MV-4-11 (cell line): ENCODE data around the gene DNAJC10.
A peak's percentile ranks its signal among the peaks of the same experiment; 100 is the strongest.
"Not testable (repeated sequence)": the region's sequence is repeated elsewhere in the genome, so short reads cannot be mapped to it uniquely, and the experiment has no call there.

Experiments
- DNase-seq: peaks from one replicate; lab custom pipeline; 2025; lab: John Stamatoyannopoulos, UW

Gene DNAJC10, protein sequence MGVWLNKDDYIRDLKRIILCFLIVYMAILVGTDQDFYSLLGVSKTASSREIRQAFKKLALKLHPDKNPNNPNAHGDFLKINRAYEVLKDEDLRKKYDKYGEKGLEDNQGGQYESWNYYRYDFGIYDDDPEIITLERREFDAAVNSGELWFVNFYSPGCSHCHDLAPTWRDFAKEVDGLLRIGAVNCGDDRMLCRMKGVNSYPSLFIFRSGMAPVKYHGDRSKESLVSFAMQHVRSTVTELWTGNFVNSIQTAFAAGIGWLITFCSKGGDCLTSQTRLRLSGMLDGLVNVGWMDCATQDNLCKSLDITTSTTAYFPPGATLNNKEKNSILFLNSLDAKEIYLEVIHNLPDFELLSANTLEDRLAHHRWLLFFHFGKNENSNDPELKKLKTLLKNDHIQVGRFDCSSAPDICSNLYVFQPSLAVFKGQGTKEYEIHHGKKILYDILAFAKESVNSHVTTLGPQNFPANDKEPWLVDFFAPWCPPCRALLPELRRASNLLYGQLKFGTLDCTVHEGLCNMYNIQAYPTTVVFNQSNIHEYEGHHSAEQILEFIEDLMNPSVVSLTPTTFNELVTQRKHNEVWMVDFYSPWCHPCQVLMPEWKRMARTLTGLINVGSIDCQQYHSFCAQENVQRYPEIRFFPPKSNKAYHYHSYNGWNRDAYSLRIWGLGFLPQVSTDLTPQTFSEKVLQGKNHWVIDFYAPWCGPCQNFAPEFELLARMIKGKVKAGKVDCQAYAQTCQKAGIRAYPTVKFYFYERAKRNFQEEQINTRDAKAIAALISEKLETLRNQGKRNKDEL

DNA sequence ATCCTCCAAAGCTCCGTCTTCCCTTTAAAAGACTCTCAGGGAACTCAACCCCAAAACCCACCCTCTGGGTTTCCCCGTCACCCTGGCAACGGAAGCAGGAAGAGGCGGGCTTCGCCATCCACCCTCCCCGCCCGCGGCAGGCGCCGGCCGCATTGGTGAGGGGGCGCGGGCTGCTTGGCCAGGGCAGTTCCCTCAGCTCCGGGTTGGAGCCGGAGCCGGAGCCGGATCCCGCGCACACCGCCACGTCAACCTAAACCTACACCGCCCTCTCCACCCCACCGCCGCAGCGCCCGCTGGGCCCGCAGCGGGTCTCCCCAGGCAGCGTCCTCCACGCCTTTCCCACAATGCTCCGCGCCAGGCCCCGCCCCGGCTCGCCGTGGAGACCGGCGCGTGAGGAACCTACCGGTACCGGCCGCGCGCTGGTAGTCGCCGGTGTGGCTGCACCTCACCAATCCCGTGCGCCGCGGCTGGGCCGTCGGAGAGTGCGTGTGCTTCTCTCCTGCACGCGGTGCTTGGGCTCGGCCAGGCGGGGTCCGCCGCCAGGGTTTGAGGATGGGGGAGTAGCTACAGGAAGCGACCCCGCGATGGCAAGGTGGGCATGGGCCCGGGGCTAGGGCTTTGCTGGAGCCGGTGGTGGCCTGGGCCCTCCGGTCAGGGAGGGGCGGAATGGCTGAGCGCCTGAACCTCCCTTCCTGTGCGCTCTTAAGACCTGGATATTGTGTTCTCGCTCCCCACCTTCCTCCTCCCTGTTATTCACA lies at the start of gene DNAJC10:
DNAJC10 (plus strand) TSS at position 366 of the 758 bp plus-strand sequence. CDS start 1,830 bp downstream, outside the sequence.
- DNase-seq = peak; percentile 92

DNA sequence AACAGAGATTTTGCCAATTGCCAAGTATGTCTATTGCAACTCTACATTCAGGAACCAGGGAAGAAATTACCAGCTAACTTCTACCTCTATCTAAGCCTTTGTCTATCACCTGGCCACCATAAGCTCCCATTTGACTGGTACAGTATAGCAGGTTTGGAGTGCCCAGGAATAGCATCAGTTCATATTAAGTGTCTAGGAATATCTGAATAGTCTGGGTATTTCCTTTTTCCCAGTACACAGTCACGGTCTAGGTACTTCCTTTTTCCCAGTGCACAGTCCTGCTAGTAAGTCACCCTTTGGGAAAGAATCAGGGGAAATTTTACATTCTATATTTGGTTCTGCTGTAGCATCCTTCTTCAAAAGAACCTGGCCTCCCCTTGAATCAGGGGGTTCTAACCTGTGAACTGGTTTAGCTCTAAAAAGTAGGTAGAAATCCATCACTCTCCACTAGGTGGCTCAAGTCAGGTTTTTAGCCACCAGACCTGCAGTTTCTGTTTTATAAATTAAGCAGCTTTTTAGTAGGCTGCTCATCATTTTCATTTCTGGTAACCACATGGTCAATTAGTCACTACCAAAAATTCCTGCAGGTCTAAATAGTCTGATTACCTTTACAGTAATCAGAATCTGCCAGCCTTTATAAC lies 49.3 kb upstream of the DNAJC10 start:
- DNase-seq = peak; percentile 30

- no peak for DNase-seq
Observed at GRCh38 chr2:182667315-182667695, 48.8 kb upstream of the DNAJC10 start.

DNA sequence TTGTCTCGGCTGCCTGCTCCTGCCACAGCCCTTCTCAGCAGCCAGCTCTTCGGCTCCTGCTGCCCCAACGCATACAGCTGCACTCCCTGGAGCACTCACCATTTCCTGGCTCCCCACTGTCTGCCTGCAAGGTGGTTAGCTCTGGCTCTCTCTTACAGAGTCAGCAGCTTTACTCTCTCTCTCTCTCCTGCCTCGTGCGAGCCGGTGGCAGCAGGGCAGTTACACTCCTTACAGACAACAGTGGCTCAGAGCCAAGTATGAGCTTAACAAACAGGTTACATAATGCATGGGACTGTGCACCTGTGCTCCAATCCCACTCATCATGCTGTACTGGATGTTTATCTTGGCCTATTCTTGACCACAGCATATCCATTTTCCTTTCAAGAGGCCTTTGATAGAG lies 47.4 kb upstream of the DNAJC10 start:
- DNase-seq = no peak

- DNase-seq = no peak
Observed at GRCh38 chr2:182672466-182673165, 43.4 kb upstream of the DNAJC10 start.

- DNase-seq = no peak
Observed at GRCh38 chr2:182680837-182681236, 35.2 kb upstream of the DNAJC10 start.

- DNase-seq = peak; percentile 79
Observed at GRCh38 chr2:182682210-182682609, 33.8 kb upstream of the DNAJC10 start.

- DNase-seq = no peak
Observed at GRCh38 chr2:182685559-182685958, 30.5 kb upstream of the DNAJC10 start.

- DNase-seq = not testable (repeated sequence)
Observed at GRCh38 chr2:182686763-182687162, 29.3 kb upstream of the DNAJC10 start.

GRCh38 chr2:182694189-182694588 lies 21.9 kb upstream of the DNAJC10 start:
- DNase-seq = no peak

- no peak for DNase-seq
Observed at GRCh38 chr2:182695776-182696175, 20.3 kb upstream of the DNAJC10 start.

DNA sequence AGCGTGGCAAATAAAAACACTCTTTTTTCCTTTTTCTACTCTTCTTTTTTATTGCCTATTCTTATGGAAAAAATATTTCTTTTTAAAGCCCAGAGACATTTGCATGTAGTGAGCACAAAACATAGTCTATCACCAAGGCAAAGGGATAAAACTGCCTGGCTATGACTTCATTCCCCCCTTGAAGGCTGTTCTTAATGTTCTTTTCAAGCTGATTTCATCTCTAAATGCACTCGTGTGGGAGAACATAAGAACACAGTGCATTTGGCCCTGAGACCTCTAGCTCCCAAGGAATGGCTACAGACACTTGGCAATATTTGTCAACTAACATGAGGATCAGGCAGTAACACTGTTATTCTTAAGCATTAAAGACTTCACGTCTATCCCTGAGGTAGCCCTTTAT lies 17.4 kb upstream of the DNAJC10 start:
- DNase-seq = no peak

DNA sequence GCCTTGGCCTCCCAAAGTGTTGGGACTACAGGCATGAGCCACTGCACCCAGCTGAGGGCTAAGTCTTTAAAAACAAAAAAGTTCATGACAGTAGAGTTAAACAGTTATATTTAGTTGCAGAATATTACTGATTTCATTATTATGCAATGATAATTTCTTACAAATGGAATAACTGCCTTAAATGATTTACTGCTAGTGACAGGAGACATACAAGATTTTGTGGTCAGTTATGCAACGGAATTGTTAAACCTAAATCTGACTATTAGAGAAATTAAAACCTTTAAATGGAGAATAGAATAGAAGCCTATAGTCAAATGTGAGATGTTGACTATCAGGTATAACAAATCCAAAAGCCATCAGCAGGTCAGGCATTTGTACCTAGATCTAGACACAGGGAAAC lies 10.3 kb upstream of the DNAJC10 start:
- no peak for DNase-seq

DNA sequence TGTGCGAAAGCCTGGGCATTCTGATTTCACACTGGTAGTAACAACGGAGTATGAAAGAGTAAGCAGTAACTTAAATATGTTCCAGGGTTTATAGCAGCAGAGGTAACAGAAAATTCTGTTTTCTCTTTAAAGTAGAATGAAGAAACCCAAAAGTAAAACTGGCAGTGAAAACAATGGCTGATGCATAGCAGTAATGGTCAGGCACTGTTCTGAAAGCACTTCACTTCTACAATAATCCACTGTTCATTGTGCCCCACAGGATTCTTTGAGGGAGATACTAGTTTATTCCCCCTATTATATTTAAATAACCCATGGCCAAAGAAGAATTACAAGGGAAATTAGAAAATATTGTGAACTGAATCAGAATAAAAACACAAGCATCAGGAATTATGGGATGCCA lies 9.3 kb upstream of the DNAJC10 start:
- no peak for DNase-seq

DNA sequence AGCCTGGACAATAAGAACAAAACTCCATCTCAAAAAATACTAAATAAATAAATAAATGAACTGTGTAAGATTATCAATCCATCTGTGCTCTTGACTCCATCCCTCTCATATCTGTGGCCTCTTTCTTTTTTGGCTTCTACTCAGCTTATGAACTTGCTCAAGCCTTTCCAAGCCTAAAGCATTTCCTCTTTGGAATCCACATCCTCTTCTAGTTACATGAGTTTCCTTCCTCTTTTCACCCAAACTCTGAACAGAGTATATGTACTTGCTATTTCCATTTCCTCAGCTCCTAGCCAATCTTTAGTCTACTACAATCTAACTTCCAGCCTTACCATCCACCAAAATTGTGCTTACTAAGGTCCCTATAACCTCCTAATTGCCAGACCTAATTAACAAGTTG lies 2.5 kb upstream of the DNAJC10 start:
- peak; percentile 93 for DNase-seq

DNA sequence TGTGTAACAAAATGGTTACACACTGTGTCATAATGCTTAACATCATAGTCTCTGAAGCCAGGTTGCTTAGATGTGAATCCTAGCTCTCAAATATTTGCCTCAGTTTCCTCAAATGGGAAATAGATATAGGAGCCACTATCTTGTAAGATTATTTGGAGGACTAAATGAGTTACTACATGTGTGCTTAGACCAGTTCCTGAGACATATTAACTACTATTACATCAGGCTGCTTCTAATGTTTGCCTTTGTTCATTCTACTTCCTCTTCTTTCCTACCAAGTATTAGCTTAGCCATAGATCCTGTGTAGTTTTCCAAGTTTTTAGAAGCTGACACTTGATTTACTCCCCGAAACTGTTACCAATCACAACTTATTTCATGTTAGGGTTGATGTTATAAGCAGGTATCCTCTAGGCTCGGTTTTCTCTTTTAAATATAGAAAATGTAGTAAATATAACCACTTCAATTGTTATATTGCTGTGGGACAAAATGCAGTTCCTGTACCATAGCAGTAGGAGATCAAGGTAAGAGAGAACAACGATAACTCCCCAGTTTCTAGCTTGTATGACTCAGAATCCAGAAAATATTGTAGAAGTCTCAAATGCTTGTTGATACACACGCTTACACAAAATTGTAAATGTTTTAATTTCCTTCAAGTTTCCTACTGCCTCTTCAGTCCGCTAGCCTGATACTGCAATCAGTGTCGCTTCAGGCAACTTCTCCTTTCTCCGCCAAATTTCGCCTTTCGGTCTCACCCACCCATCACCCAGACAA lies 751 bp upstream of the DNAJC10 start:
- DNase-seq = peak; percentile 35

DNA sequence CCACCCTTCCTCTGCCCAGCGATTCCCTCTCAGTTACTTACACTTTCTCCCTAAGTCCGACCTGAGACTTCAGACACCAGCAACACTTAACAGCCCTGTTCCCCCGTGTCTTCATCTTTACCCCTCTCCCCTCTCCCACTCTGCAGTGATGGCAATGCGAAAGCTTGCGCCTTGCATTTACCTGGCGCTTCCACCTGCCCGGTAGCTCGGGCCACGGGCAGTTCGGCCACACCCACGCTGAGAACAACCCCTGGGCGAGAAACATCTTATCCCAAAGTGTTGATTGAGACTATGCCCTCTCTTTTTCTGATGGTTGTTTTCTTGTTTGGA lies 558 bp downstream of the DNAJC10 start:
- no peak for DNase-seq

DNA sequence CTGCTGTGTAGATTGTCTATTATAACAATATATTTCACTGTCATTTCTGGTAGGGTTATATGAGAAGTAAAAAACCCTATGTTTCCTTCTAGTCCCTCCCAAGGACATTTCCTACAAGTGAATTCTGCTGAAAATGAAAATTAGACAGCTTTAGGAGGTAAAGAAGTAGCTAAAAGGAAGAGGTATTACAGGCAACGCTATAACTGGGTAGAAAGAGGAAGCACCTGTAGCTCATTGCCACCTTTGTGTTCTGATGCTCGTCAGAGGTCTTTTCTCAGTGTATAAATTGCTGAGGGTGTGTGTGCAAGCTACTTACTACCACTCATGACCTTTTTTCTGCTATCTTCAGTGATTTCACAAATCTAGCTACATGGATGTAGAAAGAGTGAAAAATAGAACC lies 1.4 kb downstream of the DNAJC10 start:
- DNase-seq = no peak

DNA sequence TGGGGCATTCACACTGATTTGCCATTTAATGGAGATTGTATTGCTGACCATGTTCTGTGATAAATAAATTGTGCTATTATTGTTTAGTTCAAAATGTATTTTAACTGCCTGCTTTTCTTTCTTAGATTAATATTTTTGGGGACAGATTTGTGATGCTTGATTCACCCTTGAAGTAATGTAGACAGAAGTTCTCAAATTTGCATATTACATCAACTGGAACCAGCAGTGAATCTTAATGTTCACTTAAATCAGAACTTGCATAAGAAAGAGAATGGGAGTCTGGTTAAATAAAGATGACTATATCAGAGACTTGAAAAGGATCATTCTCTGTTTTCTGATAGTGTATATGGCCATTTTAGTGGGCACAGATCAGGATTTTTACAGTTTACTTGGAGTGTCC lies 1.8 kb downstream of the DNAJC10 start:
- no peak for DNase-seq

DNA sequence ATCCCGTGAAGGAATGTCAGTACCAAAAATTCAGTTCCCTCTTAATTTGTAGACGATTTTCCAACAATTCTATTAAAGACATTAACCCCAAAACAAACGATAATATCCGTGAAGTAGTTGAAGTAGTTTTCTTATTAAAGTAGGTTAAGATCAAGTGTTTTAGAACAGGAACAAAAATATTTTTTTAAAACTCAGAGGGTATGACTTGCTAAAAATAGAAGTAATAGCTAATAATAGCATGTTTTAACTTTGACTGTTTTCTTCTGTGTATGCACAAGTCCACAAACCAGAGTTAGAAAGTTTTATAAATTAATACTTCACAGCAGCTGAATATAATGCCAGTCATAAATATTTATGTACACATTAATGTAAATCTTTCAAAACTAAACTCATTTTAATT lies 2.4 kb downstream of the DNAJC10 start:
- no peak for DNase-seq

- DNase-seq = not testable (repeated sequence)
Observed at GRCh38 chr2:182719116-182719515, 3.1 kb downstream of the DNAJC10 start.
